HG02852 (cell line): Measurements from ENCODE around the gene CELSR1.
"Not testable (repeated sequence)": the region's sequence is repeated elsewhere in the genome, so short reads cannot be mapped to it uniquely, and the experiment has no call there.

Experiments used
- ATAC-seq: cut with Tn5 transposase; IDR thresholded peaks from one replicate; pipeline ENCODE4 v1.9.1; 2021; ENCODE audit warnings: mild to moderate bottlenecking, moderate library complexity; ENCODE audit not compliant: unreplicated experiment

CELSR1 gene

GRCh38 chr22:46486996-46487717 is 50.3 kb downstream of the CELSR1 start:
- ATAC-seq, result no peak

GRCh38 chr22:46484861-46485595 is 52.4 kb downstream of the CELSR1 start:
- ATAC-seq, result no peak

GRCh38 chr22:46484156-46484860 is 53.1 kb downstream of the CELSR1 start:
- no peak for ATAC-seq

- no peak for ATAC-seq
Measured at GRCh38 chr22:46483353-46483752, 54.1 kb downstream of the CELSR1 start.

GRCh38 chr22:46482056-46482675 is 55.3 kb downstream of the CELSR1 start:
- ATAC-seq, result no peak

- ATAC-seq, result no peak
Measured at GRCh38 chr22:46481386-46481785, 56.0 kb downstream of the CELSR1 start.

GRCh38 chr22:46480396-46480795 is 57.0 kb downstream of the CELSR1 start:
- no peak for ATAC-seq

- no peak for ATAC-seq
Measured at GRCh38 chr22:46479046-46479445, 58.4 kb downstream of the CELSR1 start.

GRCh38 chr22:46478083-46478551 is 59.3 kb downstream of the CELSR1 start:
- ATAC-seq, result no peak

- ATAC-seq, result no peak
Measured at GRCh38 chr22:46476547-46476941, 60.9 kb downstream of the CELSR1 start.

GRCh38 chr22:46473896-46474557 is 63.4 kb downstream of the CELSR1 start:
- no peak for ATAC-seq

GRCh38 chr22:46473021-46473779 is 64.2 kb downstream of the CELSR1 start:
- no peak for ATAC-seq

GRCh38 chr22:46472722-46473016 is 64.8 kb downstream of the CELSR1 start:
- ATAC-seq, result no peak

- ATAC-seq, result no peak
Measured at GRCh38 chr22:46471901-46472721, 65.3 kb downstream of the CELSR1 start.

GRCh38 chr22:46471330-46471729 is 66.1 kb downstream of the CELSR1 start:
- ATAC-seq, result not testable (repeated sequence)

- ATAC-seq, result no peak
Measured at GRCh38 chr22:46469711-46470110, 67.7 kb downstream of the CELSR1 start.

GRCh38 chr22:46467006-46467405 is 70.4 kb downstream of the CELSR1 start:
- ATAC-seq, result no peak

GRCh38 chr22:46466255-46466676 is 71.2 kb downstream of the CELSR1 start:
- ATAC-seq, result no peak

- ATAC-seq, result no peak
Measured at GRCh38 chr22:46465793-46466192, 71.6 kb downstream of the CELSR1 start.
